ENCODE results near the gene MEIOB.

Gene MEIOB

DNA sequence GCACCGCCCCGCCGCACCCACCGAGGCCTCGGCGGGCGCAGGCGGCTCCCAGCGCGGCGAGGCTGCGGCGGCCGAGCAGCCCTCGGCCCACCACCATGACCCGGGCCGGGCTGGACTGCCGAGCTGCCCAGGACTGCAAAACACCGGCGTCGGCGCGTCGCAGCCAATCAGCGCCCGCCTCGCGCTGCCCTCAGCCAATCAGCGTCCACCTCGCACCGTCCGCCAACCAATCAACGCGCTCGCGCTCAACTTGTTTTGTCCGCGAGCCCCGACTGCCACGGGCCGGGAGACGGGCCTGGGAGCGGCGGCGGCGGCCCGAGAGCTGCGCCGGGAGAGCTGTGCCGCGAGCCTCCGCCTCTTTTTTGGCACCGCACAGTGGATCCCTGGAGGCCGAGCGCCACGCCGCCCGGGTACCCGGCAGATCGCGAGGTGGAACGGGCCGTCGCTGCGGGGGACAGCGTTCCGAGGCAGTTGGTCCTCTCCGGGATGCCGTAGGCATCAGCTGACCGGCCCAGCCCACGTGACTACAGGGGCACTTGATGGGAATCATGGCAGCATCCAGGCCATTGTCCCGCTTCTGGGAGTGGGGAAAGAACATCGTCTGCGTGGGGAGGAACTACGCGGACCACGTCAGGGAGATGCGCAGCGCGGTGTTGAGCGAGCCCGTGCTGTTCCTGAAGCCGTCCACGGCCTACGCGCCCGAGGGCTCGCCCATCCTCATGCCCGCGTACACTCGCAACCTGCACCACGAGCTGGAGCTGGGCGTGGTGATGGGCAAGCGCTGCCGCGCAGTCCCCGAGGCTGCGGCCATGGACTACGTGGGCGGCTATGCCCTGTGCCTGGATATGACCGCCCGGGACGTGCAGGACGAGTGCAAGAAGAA, 45.0 kb downstream of the MEIOB start, which contains the start of the genes FAHD1 and HAGH (continued):
- TF ChIP-seq SCRT2 (tag by site-specific recombination; IDR thresholded peaks at IDR 0.05) (peak; percentile 81), KLF7 (tag by site-specific recombination; IDR thresholded peaks at IDR 0.05; ENCODE audit: borderline replicate concordance) (peak; percentile 87), ZNF248 (tag by site-specific recombination; IDR thresholded peaks at IDR 0.05) (no peak), ZNF510 (tag by site-specific recombination; IDR thresholded peaks at IDR 0.05; ENCODE audit: insufficient replicate concordance) (no peak), ZNF707 (tag by site-specific recombination; IDR thresholded peaks at IDR 0.05) (no peak), ZNF777 (tag by site-specific recombination; IDR thresholded peaks at IDR 0.05; ENCODE audit: borderline replicate concordance) (peak; percentile 98), YY1 (tag by site-specific recombination; IDR thresholded peaks at IDR 0.05) (peak; percentile 99), PRDM1 (tag by site-specific recombination; IDR thresholded peaks at IDR 0.05) (no peak), ZNF140 (tag by site-specific recombination; IDR thresholded peaks at IDR 0.05) (no peak), ZNF658 (tag by site-specific recombination; IDR thresholded peaks at IDR 0.05) (no peak), YY2 (tag by site-specific recombination; IDR thresholded peaks at IDR 0.05) (peak; percentile 100), ZNF654 (tag by site-specific recombination; IDR thresholded peaks at IDR 0.05; ENCODE audit: low read depth) (no peak), GLI2 (tag by site-specific recombination; IDR thresholded peaks at IDR 0.05; ENCODE audit: borderline replicate concordance, low read depth) (no peak), KLF9 (tag by site-specific recombination; IDR thresholded peaks at IDR 0.05; ENCODE audit: low read depth) (peak; percentile 95), HOXA7 (CRISPR knock-in tag; IDR thresholded peaks at IDR 0.05; ENCODE audit: borderline replicate concordance) (no peak), ZFP3 (tag by site-specific recombination; IDR thresholded peaks at IDR 0.05; ENCODE audit: low read depth) (no peak; the same call in 1 of the 2 replicates), ZNF530 (tag by site-specific recombination; IDR thresholded peaks at IDR 0.05; ENCODE audit: low read depth) (no peak), ZSCAN16 (tag by site-specific recombination; IDR thresholded peaks at IDR 0.05) (peak; percentile 74; the same call in 1 of the 2 replicates), ZNF548 (tag by site-specific recombination; IDR thresholded peaks at IDR 0.05) (peak; percentile 19; the same call in 1 of the 2 replicates)
- TF ChIP-seq, protein P1, sequence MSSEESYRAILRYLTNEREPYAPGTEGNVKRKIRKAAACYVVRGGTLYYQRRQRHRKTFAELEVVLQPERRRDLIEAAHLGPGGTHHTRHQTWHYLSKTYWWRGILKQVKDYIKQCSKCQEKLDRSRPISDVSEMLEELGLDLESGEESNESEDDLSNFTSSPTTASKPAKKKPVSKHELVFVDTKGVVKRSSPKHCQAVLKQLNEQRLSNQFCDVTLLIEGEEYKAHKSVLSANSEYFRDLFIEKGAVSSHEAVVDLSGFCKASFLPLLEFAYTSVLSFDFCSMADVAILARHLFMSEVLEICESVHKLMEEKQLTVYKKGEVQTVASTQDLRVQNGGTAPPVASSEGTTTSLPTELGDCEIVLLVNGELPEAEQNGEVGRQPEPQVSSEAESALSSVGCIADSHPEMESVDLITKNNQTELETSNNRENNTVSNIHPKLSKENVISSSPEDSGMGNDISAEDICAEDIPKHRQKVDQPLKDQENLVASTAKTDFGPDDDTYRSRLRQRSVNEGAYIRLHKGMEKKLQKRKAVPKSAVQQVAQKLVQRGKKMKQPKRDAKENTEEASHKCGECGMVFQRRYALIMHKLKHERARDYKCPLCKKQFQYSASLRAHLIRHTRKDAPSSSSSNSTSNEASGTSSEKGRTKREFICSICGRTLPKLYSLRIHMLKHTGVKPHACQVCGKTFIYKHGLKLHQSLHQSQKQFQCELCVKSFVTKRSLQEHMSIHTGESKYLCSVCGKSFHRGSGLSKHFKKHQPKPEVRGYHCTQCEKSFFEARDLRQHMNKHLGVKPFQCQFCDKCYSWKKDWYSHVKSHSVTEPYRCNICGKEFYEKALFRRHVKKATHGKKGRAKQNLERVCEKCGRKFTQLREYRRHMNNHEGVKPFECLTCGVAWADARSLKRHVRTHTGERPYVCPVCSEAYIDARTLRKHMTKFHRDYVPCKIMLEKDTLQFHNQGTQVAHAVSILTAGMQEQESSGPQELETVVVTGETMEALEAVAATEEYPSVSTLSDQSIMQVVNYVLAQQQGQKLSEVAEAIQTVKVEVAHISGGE (tag by site-specific recombination; conservative IDR thresholded peaks at IDR 0.05; ENCODE audit: low read depth) = peak; percentile 65
- TF ChIP-seq, protein P2, sequence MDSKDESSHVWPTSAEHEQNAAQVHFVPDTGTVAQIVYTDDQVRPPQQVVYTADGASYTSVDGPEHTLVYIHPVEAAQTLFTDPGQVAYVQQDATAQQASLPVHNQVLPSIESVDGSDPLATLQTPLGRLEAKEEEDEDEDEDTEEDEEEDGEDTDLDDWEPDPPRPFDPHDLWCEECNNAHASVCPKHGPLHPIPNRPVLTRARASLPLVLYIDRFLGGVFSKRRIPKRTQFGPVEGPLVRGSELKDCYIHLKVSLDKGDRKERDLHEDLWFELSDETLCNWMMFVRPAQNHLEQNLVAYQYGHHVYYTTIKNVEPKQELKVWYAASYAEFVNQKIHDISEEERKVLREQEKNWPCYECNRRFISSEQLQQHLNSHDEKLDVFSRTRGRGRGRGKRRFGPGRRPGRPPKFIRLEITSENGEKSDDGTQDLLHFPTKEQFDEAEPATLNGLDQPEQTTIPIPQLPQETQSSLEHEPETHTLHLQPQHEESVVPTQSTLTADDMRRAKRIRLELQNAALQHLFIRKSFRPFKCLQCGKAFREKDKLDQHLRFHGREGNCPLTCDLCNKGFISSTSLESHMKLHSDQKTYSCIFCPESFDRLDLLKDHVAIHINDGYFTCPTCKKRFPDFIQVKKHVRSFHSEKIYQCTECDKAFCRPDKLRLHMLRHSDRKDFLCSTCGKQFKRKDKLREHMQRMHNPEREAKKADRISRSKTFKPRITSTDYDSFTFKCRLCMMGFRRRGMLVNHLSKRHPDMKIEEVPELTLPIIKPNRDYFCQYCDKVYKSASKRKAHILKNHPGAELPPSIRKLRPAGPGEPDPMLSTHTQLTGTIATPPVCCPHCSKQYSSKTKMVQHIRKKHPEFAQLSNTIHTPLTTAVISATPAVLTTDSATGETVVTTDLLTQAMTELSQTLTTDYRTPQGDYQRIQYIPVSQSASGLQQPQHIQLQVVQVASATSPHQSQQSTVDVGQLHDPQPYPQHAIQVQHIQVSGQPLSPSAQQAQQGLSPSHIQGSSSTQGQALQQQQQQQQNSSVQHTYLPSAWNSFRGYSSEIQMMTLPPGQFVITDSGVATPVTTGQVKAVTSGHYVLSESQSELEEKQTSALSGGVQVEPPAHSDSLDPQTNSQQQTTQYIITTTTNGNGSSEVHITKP (tag by site-specific recombination; IDR thresholded peaks at IDR 0.05) = peak; percentile 86
- TF ChIP-seq, protein P3, sequence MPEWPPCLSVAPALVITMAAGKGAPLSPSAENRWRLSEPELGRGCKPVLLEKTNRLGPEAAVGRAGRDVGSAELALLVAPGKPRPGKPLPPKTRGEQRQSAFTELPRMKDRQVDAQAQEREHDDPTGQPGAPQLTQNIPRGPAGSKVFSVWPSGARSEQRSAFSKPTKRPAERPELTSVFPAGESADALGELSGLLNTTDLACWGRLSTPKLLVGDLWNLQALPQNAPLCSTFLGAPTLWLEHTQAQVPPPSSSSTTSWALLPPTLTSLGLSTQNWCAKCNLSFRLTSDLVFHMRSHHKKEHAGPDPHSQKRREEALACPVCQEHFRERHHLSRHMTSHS (tag by site-specific recombination; IDR thresholded peaks at IDR 0.05) = peak; percentile 61
- TF ChIP-seq, protein P4, sequence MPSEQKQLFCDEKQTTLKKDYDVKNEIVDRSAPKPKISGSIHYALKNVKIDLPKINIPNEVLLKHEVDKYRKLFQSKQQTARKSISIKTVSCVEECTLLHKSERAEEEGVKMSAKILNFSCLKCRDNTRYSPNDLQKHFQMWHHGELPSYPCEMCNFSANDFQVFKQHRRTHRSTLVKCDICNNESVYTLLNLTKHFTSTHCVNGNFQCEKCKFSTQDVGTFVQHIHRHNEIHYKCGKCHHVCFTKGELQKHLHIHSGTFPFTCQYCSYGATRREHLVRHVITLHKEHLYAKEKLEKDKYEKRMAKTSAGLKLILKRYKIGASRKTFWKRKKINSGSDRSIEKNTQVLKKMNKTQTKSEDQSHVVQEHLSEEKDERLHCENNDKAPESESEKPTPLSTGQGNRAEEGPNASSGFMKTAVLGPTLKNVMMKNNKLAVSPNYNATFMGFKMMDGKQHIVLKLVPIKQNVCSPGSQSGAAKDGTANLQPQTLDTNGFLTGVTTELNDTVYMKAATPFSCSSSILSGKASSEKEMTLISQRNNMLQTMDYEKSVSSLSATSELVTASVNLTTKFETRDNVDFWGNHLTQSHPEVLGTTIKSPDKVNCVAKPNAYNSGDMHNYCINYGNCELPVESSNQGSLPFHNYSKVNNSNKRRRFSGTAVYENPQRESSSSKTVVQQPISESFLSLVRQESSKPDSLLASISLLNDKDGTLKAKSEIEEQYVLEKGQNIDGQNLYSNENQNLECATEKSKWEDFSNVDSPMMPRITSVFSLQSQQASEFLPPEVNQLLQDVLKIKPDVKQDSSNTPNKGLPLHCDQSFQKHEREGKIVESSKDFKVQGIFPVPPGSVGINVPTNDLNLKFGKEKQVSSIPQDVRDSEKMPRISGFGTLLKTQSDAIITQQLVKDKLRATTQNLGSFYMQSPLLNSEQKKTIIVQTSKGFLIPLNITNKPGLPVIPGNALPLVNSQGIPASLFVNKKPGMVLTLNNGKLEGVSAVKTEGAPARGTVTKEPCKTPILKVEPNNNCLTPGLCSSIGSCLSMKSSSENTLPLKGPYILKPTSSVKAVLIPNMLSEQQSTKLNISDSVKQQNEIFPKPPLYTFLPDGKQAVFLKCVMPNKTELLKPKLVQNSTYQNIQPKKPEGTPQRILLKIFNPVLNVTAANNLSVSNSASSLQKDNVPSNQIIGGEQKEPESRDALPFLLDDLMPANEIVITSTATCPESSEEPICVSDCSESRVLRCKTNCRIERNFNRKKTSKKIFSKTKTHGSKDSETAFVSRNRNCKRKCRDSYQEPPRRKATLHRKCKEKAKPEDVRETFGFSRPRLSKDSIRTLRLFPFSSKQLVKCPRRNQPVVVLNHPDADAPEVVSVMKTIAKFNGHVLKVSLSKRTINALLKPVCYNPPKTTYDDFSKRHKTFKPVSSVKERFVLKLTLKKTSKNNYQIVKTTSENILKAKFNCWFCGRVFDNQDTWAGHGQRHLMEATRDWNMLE (tag by site-specific recombination; conservative IDR thresholded peaks at IDR 0.05; ENCODE audit: low read depth) = no peak; the same call in 1 of the 2 replicates
- TF ChIP-seq, protein P5, sequence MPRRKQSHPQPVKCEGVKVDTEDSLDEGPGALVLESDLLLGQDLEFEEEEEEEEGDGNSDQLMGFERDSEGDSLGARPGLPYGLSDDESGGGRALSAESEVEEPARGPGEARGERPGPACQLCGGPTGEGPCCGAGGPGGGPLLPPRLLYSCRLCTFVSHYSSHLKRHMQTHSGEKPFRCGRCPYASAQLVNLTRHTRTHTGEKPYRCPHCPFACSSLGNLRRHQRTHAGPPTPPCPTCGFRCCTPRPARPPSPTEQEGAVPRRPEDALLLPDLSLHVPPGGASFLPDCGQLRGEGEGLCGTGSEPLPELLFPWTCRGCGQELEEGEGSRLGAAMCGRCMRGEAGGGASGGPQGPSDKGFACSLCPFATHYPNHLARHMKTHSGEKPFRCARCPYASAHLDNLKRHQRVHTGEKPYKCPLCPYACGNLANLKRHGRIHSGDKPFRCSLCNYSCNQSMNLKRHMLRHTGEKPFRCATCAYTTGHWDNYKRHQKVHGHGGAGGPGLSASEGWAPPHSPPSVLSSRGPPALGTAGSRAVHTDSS (tag by site-specific recombination; IDR thresholded peaks at IDR 0.05) = no peak
